ENCODE data around the gene AFG3L2. TPM values are rescaled to one million over a fixed set of nuclear protein-coding genes. Genes with fewer than 3 reads are reported as not detected.

The AFG3L2 gene
- total and polyA plus RNA-seq, 2 of the 13 experiments (the other 11 are each of a cell fraction or from before 2014, with no cell fraction given) = 28.6 to 86.9 TPM

DNA sequence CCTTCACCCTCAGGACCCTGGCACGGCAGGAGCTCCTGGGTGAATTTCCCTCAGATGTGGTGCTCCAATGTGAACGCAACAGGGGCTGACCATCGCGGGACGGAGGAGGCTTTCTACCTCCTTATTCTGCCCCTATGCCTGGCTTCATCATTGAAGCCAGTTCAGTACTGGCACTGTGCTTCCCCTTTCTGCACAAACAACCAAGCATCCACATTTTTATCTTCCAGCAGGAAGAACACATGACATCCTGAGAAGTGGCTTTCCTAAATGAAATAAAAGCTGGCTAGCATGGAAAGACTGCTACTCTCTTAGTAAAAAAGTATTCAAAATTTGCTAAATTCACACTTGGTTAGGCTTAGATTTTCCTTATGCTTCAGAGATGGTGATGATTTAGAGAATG is 24.8 kb downstream of the AFG3L2 start:
- Histone ChIP-seq H3K36me3 (replicated peaks in 1 of 2; ENCODE audit: control insufficient read depth in 1 of 2, insufficient read depth in 2 of 2, low read length in 2 of 2) (peaks cover 32 to 85% of the 10 kb centered on the region in 2 experiments), H3K27ac (ENCODE audit: extremely low read length, insufficient read depth, low read length) (no peak overlapping the region), H3K79me2 (ENCODE audit: insufficient read depth, low read length) (no peaks in the 10 kb centered on the region), H3K9ac (ENCODE audit: insufficient read depth, low read depth, low read length) (no peak overlapping the region), H3K9me3 (ENCODE audit: low read length) (no peaks in the 10 kb centered on the region), H3K4me2 (ENCODE audit: low read depth, low read length) (no peak overlapping the region), H3K4me3 (replicated peaks in 1 of 3; ENCODE audit: insufficient read depth in 1 of 3, low read depth in 2 of 3, low read length in 3 of 3) (no peak overlapping the region), H2AFZ (ENCODE audit: low read length) (no peak overlapping the region), H3K4me1 (ENCODE audit: insufficient read depth, low read length) (no peaks in the 10 kb centered on the region), H4K20me1 (ENCODE audit: insufficient read depth, low read length) (no peaks in the 10 kb centered on the region), H3K27me3 (ENCODE audit: control insufficient read depth in 1 of 2, insufficient read depth in 2 of 2, low read length in 2 of 2) (no peaks in the 10 kb centered on the region)
- peak; percentile 24 for TF ChIP-seq RBM22 (optimal IDR thresholded peaks at IDR 0.05; ENCODE audit: low read length)
- TF ChIP-seq, protein P1, sequence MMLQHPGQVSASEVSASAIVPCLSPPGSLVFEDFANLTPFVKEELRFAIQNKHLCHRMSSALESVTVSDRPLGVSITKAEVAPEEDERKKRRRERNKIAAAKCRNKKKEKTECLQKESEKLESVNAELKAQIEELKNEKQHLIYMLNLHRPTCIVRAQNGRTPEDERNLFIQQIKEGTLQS (CRISPR knock-in tag; IDR thresholded peaks at IDR 0.05) = no peak
- ATAC-seq (no peak), FAIRE-seq (no peak), DNase-seq (ENCODE audit: low spot score) (no peak)
- BruUV-seq (replicated peaks) = no TSS peak
- ChIA-PET POLR2A (no interaction called here), CTCF (ENCODE audit: low intra/inter-chr PET ratio, low total read pairs) (no interaction called here)
- 100% methylated on average over 3 of the region's 5 CpGs for WGBS (ENCODE audit: low lambda C conversion rate)
- intact Hi-C loops (cut with micrococcal nuclease; ENCODE audit: unreplicated experiment) = no loop called here
- in situ Hi-C loops (cut with HindIII; ENCODE audit: extremely low pct_ligation_motif_present, low pct_unique_long_range_greater_than_20kb) = no loop called here

DNA sequence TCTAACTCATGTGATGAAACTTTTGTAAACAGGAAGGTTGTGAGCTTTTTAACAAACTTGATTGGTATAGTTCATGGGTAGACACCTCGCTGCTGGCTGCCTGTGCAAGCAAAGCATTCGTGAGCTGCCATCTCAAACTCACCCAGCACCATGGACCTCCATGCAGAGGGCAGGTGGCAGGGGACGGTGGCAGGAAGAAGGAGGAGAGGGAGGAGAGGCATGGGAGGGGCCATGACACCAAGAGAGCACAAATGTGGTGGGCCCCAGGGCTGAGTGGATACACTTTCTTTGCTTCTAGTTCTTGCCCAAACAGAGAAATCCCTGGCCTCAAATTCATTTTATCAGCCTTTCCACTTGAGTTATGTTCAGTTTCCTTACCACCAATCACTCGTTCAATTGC is 29.1 kb downstream of the AFG3L2 start:
- in situ Hi-C loops (cut with HindIII; ENCODE audit: extremely low pct_ligation_motif_present, low pct_unique_long_range_greater_than_20kb) = no loop called here
- ChIA-PET CTCF (ENCODE audit: low intra/inter-chr PET ratio, low total read pairs) (no interaction called here), POLR2A (interaction anchor here (1.2 kb wide), 1 partner anchor 29 kb away, joined by 3 read pairs; the partner anchor contains the start of gene AFG3L2)
- Histone ChIP-seq H3K9ac (ENCODE audit: insufficient read depth, low read depth, low read length) (no peak overlapping the region), H3K27me3 (ENCODE audit: control insufficient read depth in 1 of 2, insufficient read depth in 2 of 2, low read length in 2 of 2) (no peaks in the 10 kb centered on the region), H2AFZ (ENCODE audit: low read length) (no peak overlapping the region), H3K27ac (ENCODE audit: extremely low read length, insufficient read depth, low read length) (no peak overlapping the region), H4K20me1 (ENCODE audit: insufficient read depth, low read length) (no peaks in the 10 kb centered on the region), H3K79me2 (ENCODE audit: insufficient read depth, low read length) (no peaks in the 10 kb centered on the region), H3K4me3 (replicated peaks in 1 of 3; ENCODE audit: insufficient read depth in 1 of 3, low read depth in 2 of 3, low read length in 3 of 3) (no peak overlapping the region), H3K9me3 (ENCODE audit: low read length) (no peaks in the 10 kb centered on the region), H3K4me1 (ENCODE audit: insufficient read depth, low read length) (no peaks in the 10 kb centered on the region), H3K4me2 (ENCODE audit: low read depth, low read length) (no peak overlapping the region), H3K36me3 (replicated peaks in 1 of 2; ENCODE audit: control insufficient read depth in 1 of 2, insufficient read depth in 2 of 2, low read length in 2 of 2) (peaks cover 39 to 86% of the 10 kb centered on the region in 2 experiments)
- no TSS peak for BruUV-seq (replicated peaks)
- no peak for DNase-seq (ENCODE audit: low spot score)
- WGBS (ENCODE audit: low lambda C conversion rate) = 97% methylated on average over 4 of the region's 4 CpGs
- ATAC-seq = no peak
- FAIRE-seq = no peak
- intact Hi-C loops (cut with micrococcal nuclease; ENCODE audit: unreplicated experiment) = no loop called here
- no peak for TF ChIP-seq PHB2 (IDR thresholded peaks at IDR 0.05; ENCODE audit: partially characterized antibody)
- TF ChIP-seq, protein P2, sequence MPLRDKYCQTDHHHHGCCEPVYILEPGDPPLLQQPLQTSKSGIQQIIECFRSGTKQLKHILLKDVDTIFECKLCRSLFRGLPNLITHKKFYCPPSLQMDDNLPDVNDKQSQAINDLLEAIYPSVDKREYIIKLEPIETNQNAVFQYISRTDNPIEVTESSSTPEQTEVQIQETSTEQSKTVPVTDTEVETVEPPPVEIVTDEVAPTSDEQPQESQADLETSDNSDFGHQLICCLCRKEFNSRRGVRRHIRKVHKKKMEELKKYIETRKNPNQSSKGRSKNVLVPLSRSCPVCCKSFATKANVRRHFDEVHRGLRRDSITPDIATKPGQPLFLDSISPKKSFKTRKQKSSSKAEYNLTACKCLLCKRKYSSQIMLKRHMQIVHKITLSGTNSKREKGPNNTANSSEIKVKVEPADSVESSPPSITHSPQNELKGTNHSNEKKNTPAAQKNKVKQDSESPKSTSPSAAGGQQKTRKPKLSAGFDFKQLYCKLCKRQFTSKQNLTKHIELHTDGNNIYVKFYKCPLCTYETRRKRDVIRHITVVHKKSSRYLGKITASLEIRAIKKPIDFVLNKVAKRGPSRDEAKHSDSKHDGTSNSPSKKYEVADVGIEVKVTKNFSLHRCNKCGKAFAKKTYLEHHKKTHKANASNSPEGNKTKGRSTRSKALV (CRISPR knock-in tag; IDR thresholded peaks at IDR 0.05) = no peak
- TF ChIP-seq, protein P3, sequence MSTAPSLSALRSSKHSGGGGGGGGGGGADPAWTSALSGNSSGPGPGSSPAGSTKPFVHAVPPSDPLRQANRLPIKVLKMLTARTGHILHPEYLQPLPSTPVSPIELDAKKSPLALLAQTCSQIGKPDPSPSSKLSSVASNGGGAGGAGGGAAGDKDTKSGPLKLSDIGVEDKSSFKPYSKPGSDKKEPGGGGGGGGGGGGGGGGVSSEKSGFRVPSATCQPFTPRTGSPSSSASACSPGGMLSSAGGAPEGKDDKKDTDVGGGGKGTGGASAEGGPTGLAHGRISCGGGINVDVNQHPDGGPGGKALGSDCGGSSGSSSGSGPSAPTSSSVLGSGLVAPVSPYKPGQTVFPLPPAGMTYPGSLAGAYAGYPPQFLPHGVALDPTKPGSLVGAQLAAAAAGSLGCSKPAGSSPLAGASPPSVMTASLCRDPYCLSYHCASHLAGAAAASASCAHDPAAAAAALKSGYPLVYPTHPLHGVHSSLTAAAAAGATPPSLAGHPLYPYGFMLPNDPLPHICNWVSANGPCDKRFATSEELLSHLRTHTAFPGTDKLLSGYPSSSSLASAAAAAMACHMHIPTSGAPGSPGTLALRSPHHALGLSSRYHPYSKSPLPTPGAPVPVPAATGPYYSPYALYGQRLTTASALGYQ (CRISPR knock-in tag; IDR thresholded peaks at IDR 0.05) = no peak
- no peak for TF ChIP-seq NFE2 (CRISPR knock-in tag; IDR thresholded peaks at IDR 0.05)
- TF ChIP-seq, protein P4, sequence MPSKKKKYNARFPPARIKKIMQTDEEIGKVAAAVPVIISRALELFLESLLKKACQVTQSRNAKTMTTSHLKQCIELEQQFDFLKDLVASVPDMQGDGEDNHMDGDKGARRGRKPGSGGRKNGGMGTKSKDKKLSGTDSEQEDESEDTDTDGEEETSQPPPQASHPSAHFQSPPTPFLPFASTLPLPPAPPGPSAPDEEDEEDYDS (CRISPR knock-in tag; IDR thresholded peaks at IDR 0.05) = no peak
- no peak for TF ChIP-seq ZIK1 (CRISPR knock-in tag; IDR thresholded peaks at IDR 0.05; ENCODE audit: borderline replicate concordance, low read depth)
- TF ChIP-seq ONECUT2 (CRISPR knock-in tag; IDR thresholded peaks at IDR 0.05) = no peak
- TF ChIP-seq ZNF670 (CRISPR knock-in tag; IDR thresholded peaks at IDR 0.05; ENCODE audit: borderline replicate concordance) = no peak
- TF ChIP-seq CAMTA2 (CRISPR knock-in tag; IDR thresholded peaks at IDR 0.05; ENCODE audit: borderline replicate concordance) = no peak
- TF ChIP-seq FOXC1 (CRISPR knock-in tag; IDR thresholded peaks at IDR 0.05; ENCODE audit: borderline replicate concordance) = no peak
- TF ChIP-seq ZNF577 (CRISPR knock-in tag; IDR thresholded peaks at IDR 0.05; ENCODE audit: borderline replicate concordance, low read depth) = no peak

Data from HepG2 (cell line).